ENCODE data around the gene GLT6D1. TPM values are rescaled to one million over a fixed set of nuclear protein-coding genes. Genes with fewer than 3 reads are reported as not detected.

GLT6D1 gene
- total and polyA plus RNA-seq, 2 of the 8 experiments (the other 6 are each of a cell fraction or from before 2014, with no cell fraction given), result 1.3 to 2.1 TPM

- no peak overlapping the region for H2AFZ ChIP-seq (ENCODE audit: low read length)
- POLR2A ChIA-PET (ENCODE audit: partially characterized antibody), result interaction anchor here (1.2 to 3.0 kb wide), 8 partner anchors 8 to 199 kb away, joined by 3 to 19 read pairs (median 4); partner anchors contain the start of gene LCN9
- peak overlapping the region; percentile 63 to 73; a peak in 3 of 4 replicates for H3K4me2 ChIP-seq (ENCODE audit: insufficient read depth in 1 of 2, low read depth in 2 of 2, low read length in 2 of 2)
- no peak overlapping the region for H2AK5ac ChIP-seq (ENCODE audit: low read depth, low read length)
- H3K4me3 ChIP-seq (ENCODE audit: extremely low read depth in 1 of 4, insufficient read depth in 2 of 4, low read depth in 3 of 4, low read length in 4 of 4), result peak overlapping the region; percentile 3 to 58 (median 36); a peak in 6 of 8 replicates
- H3K23me2 ChIP-seq (ENCODE audit: low read depth, low read length), result peaks cover 4% of the 10 kb centered on the region
- H4K20me1 ChIP-seq (replicated peaks in 1 of 2; ENCODE audit: control insufficient read depth in 1 of 2, insufficient read depth in 2 of 2, low read length in 2 of 2), result peaks cover 0 to 4% of the 10 kb centered on the region in 2 experiments
- H3K18ac ChIP-seq (ENCODE audit: extremely low read depth, low read length), result no peak overlapping the region
- H2BK15ac ChIP-seq (ENCODE audit: low read length), result no peak overlapping the region
- H3K14ac ChIP-seq (ENCODE audit: insufficient read length), result no peak overlapping the region
- H4K5ac ChIP-seq (ENCODE audit: insufficient read length, low read depth, low read length), result peak overlapping the region; percentile 86
- no peak for DNase-seq (ENCODE audit: low read depth in 1 of 2, low spot score in 2 of 2)
- peaks cover 0 to 29% (median 3%) of the 10 kb centered on the region in 4 experiments; a peak in 6 of 8 replicates for H3K36me3 ChIP-seq (ENCODE audit: control insufficient read depth in 2 of 4, insufficient read depth in 4 of 4, low read length in 3 of 4)
- H2BK120ac ChIP-seq (replicated peaks; ENCODE audit: low read depth, low read length), result no peak overlapping the region
- no peak overlapping the region for H3K4ac ChIP-seq (replicated peaks; ENCODE audit: insufficient read length, low read depth, low read length)
- no peak for FAIRE-seq
- peak overlapping the region; percentile 61 for H4K91ac ChIP-seq (replicated peaks; ENCODE audit: insufficient read length, low read length)
- no peaks in the 10 kb centered on the region for H3K27me3 ChIP-seq (replicated peaks in 1 of 4; ENCODE audit: control insufficient read depth in 3 of 4, extremely low read depth in 1 of 4, insufficient read depth in 3 of 4, low read length in 3 of 4)
- H2BK20ac ChIP-seq (ENCODE audit: low read length), result no peak overlapping the region
- H2BK12ac ChIP-seq (ENCODE audit: low read depth, low read length), result no peak overlapping the region
- H3K9me3 ChIP-seq (ENCODE audit: insufficient read depth in 2 of 2, low read depth in 1 of 2, low read length in 1 of 2), result peaks cover 31 to 32% of the 10 kb centered on the region in 2 experiments
- peak overlapping the region in 1 of 4 experiments; percentile 6; a peak in 2 of 7 replicates for H3K9ac ChIP-seq (replicated peaks in 1 of 4; ENCODE audit: extremely low read depth in 1 of 4, low read depth in 3 of 4, low read length in 3 of 4)
- no peak overlapping the region for H4K8ac ChIP-seq (ENCODE audit: extremely low read depth, insufficient read depth, low read length)
- no peaks in the 10 kb centered on the region for H3K79me2 ChIP-seq (ENCODE audit: control insufficient read depth in 1 of 2, insufficient read depth in 2 of 2, low read length in 2 of 2)
- H3K4me1 ChIP-seq (replicated peaks in 1 of 4; ENCODE audit: control insufficient read depth in 3 of 4, insufficient read depth in 4 of 4, low read length in 3 of 4), result peaks cover 4 to 20% (median 6%) of the 10 kb centered on the region in 4 experiments; a peak in 6 of 7 replicates
- CTCF ChIA-PET (ENCODE audit: partially characterized antibody), result interaction anchor here (1.1 to 1.9 kb wide), 4 partner anchors 10 to 46 kb away, joined by 3 read pairs; partner anchors contain the start of gene GLT6D1
- WGBS, 2 experiments (ENCODE audit: extremely low coverage in 1 of 2, insufficient coverage in 1 of 2, insufficient read length in 1 of 2, insufficient replicate concordance in 2 of 2, low coverage in 1 of 2, low lambda C conversion rate in 2 of 2, missing lambda C conversion rate in 1 of 2), result 3% methylated on average over 2 of the region's 2 CpGs; no CpG with 5 or more reads in 1 of the 2 experiments
- H3K56ac ChIP-seq (replicated peaks; ENCODE audit: insufficient read length, low read depth, low read length), result no peak overlapping the region
- H2BK5ac ChIP-seq (ENCODE audit: low read depth, low read length), result peak overlapping the region; percentile 7; the same call in 1 of the 2 replicates
- no peaks in the 10 kb centered on the region for H3K79me1 ChIP-seq (ENCODE audit: low read depth, low read length)
- H3K27ac ChIP-seq (ENCODE audit: low read depth, low read length), result peak overlapping the region; percentile 68; the same call in 1 of the 2 replicates
- no peak overlapping the region for H3K23ac ChIP-seq (ENCODE audit: insufficient read length)
- TF ChIP-seq ZNF274 (IDR thresholded peaks at IDR 0.05; ENCODE audit: borderline replicate concordance, extremely low read depth, low read length), result no peak
- TF ChIP-seq JUND (IDR thresholded peaks at IDR 0.05; ENCODE audit: low read length), result no peak
- TF ChIP-seq, protein P1, sequence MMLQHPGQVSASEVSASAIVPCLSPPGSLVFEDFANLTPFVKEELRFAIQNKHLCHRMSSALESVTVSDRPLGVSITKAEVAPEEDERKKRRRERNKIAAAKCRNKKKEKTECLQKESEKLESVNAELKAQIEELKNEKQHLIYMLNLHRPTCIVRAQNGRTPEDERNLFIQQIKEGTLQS (IDR thresholded peaks at IDR 0.05; ENCODE audit: insufficient read depth, low read depth, low read length), result no peak
- no peak for TF ChIP-seq JUN (IDR thresholded peaks at IDR 0.05; ENCODE audit: low read depth, low read length)
Observed at GRCh38 chr9:135649508-135649907, 10.2 kb upstream of the GLT6D1 start.

All from H1 (cell line).